Suprapubic skin (tissue), 4 donors: ENCODE data around the gene LIN54.

Experiments
- EP300 ChIP-seq: sonication (generic); formaldehyde crosslinking; IDR thresholded peaks from one replicate; pipeline ENCODE4 v1.6.1; 2017; ENCODE audit warnings: antibody characterized with exemption
- POLR2AphosphoS5 ChIP-seq, 3 donors: sonication (generic); formaldehyde crosslinking; IDR thresholded peaks; one replicate each; pipeline ENCODE4 v1.6.1; 2017; ENCODE audit warnings: antibody characterized with exemption in 3 of 3
- TF ChIP-seq, protein P1 (sequence below), 2 donors: fragments of 200-600 bp in 1 of 2; fragments of 450-650 bp in 1 of 2; sonication (generic) in 1 of 2; IDR thresholded peaks; one replicate each; pipeline ENCODE4 v1.5.1; 2016 to 2019; ENCODE audit warnings: antibody characterized with exemption in 2 of 2, mild to moderate bottlenecking in 1 of 2, moderate library complexity in 1 of 2

DNA sequence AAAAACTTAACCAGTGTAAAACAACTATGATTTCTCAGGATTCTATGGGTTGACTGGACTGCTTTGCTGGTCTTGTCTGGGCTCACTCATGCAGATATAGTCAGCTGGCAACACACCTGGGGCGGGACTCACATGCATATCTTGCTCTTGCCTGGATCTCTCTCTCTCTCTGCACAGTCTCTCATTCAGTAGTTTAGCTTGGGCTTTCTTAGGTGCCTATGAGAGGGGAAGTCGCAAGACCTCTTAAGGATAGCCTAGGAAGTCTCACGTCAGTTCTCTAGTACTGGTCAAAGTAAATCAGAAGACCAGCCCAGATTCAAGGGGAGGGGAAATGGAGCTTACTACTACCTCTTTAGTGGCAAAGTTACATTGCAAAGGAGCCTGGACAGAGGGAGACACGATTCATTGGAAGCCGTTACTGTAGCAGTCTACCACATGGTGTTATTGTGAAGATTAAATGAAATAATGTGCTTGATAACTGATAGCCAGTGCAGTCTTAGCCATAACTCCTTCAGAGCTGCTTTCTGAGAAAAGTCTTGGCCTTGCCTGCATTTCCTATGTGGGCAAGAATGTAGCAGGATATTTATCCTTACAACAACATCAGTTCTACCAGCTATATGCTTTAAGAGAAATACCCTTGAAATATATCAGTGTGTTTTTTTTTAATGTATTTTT, 26.5 kb upstream of the LIN54 start:
- TF ChIP-seq EP300, result no peak
- TF ChIP-seq, protein P1, sequence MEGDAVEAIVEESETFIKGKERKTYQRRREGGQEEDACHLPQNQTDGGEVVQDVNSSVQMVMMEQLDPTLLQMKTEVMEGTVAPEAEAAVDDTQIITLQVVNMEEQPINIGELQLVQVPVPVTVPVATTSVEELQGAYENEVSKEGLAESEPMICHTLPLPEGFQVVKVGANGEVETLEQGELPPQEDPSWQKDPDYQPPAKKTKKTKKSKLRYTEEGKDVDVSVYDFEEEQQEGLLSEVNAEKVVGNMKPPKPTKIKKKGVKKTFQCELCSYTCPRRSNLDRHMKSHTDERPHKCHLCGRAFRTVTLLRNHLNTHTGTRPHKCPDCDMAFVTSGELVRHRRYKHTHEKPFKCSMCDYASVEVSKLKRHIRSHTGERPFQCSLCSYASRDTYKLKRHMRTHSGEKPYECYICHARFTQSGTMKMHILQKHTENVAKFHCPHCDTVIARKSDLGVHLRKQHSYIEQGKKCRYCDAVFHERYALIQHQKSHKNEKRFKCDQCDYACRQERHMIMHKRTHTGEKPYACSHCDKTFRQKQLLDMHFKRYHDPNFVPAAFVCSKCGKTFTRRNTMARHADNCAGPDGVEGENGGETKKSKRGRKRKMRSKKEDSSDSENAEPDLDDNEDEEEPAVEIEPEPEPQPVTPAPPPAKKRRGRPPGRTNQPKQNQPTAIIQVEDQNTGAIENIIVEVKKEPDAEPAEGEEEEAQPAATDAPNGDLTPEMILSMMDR (IDR thresholded peaks at IDR 0.05), result no peak
- no peak for TF ChIP-seq POLR2AphosphoS5 (IDR thresholded peaks at IDR 0.05)
